ENCODE results near the gene SUGCT.
"Not testable (repeated sequence)": the region's sequence is repeated elsewhere in the genome, so short reads cannot be mapped to it uniquely, and the experiment has no call there.

The SUGCT gene

GRCh38 chr7:40571796-40572195 is 437.0 kb downstream of the SUGCT start:
- no peak for DNase-seq (ENCODE audit: low read depth)

- no peak for DNase-seq (ENCODE audit: low read depth)
Observed at GRCh38 chr7:40572810-40573465, 438.1 kb downstream of the SUGCT start.

- DNase-seq (ENCODE audit: low read depth) = no peak
Observed at GRCh38 chr7:40579401-40579800, 444.6 kb downstream of the SUGCT start.

GRCh38 chr7:40580776-40581175 is 446.0 kb downstream of the SUGCT start:
- DNase-seq (ENCODE audit: low read depth) = no peak

- no peak for DNase-seq (ENCODE audit: low read depth)
Observed at GRCh38 chr7:40582539-40582938, 447.7 kb downstream of the SUGCT start.

- DNase-seq (ENCODE audit: low read depth) = no peak
Observed at GRCh38 chr7:40583667-40584444, 449.1 kb downstream of the SUGCT start.

GRCh38 chr7:40584667-40585433 is 450.0 kb downstream of the SUGCT start:
- no peak for DNase-seq (ENCODE audit: low read depth)

- no peak for DNase-seq (ENCODE audit: low read depth)
Observed at GRCh38 chr7:40586197-40586596, 451.4 kb downstream of the SUGCT start.

- no peak for DNase-seq (ENCODE audit: low read depth)
Observed at GRCh38 chr7:40587419-40587818, 452.6 kb downstream of the SUGCT start.

GRCh38 chr7:40595129-40595528 is 460.3 kb downstream of the SUGCT start:
- DNase-seq (ENCODE audit: low read depth) = no peak

GRCh38 chr7:40595832-40596231 is 461.0 kb downstream of the SUGCT start:
- DNase-seq (ENCODE audit: low read depth) = no peak

GRCh38 chr7:40597517-40597916 is 462.7 kb downstream of the SUGCT start:
- no peak for DNase-seq (ENCODE audit: low read depth)

- no peak for DNase-seq (ENCODE audit: low read depth)
Observed at GRCh38 chr7:40598915-40599314, 464.1 kb downstream of the SUGCT start.

- no peak for DNase-seq (ENCODE audit: low read depth)
Observed at GRCh38 chr7:40599836-40600235, 465.0 kb downstream of the SUGCT start.

- not testable (repeated sequence) for DNase-seq (ENCODE audit: low read depth)
Observed at GRCh38 chr7:40602351-40602750, 467.5 kb downstream of the SUGCT start.

- DNase-seq (ENCODE audit: low read depth) = no peak
Observed at GRCh38 chr7:40604601-40605438, 470.0 kb downstream of the SUGCT start.

- DNase-seq (ENCODE audit: low read depth) = no peak
Observed at GRCh38 chr7:40608321-40609075, 473.7 kb downstream of the SUGCT start.

GRCh38 chr7:40610461-40610860 is 475.7 kb downstream of the SUGCT start:
- DNase-seq (ENCODE audit: low read depth) = no peak

GRCh38 chr7:40611095-40611871 is 476.5 kb downstream of the SUGCT start:
- DNase-seq (ENCODE audit: low read depth) = no peak

GRCh38 chr7:40612298-40612697 is 477.5 kb downstream of the SUGCT start:
- no peak for DNase-seq (ENCODE audit: low read depth)
